Neural crest cell (in vitro differentiated cells): Measurements from ENCODE around the gene POMP. TPM values are rescaled to one million over a fixed set of nuclear protein-coding genes. Genes with fewer than 3 reads are reported as not detected.

Experiments used
- DNase-seq: peaks from one replicate; pipeline ENCODE4 v3.0.0; 2021; ENCODE audit warnings: low read depth, mixed read lengths, low spot score
- H3K27ac Mint-ChIP-seq: one replicate; pipeline ENCODE4 v1.8.0; 2021; ENCODE audit warnings: mild to moderate bottlenecking, mixed read lengths; ENCODE audit not compliant: unreplicated experiment
- H3K27me3 Mint-ChIP-seq: 2 replicates; pipeline ENCODE4 v1.8.0; 2021; ENCODE audit warnings: low read depth, mild to moderate bottlenecking, mixed read lengths
- H3K36me3 Mint-ChIP-seq: 2 replicates; pipeline ENCODE4 v1.8.0; 2021; ENCODE audit warnings: low read depth, mild to moderate bottlenecking, mixed read lengths
- H3K4me1 Mint-ChIP-seq: 2 replicates; pipeline ENCODE4 v1.8.0; 2021; ENCODE audit warnings: mixed read lengths
- H3K4me3 Mint-ChIP-seq: one replicate; pipeline ENCODE4 v1.8.0; 2021; ENCODE audit warnings: mild to moderate bottlenecking, mixed read lengths
- H3K9me3 Mint-ChIP-seq: 2 replicates; pipeline ENCODE4 v1.8.0; 2021; ENCODE audit warnings: mixed read lengths
- CTCF ChIP-seq: fragments of 200-600 bp; sonication (generic); conservative IDR thresholded peaks from 2 replicates; pipeline ENCODE4 v1.5.0; 2021; ENCODE audit warnings: antibody characterized with exemption, mild to moderate bottlenecking
- total RNA-seq: library from RNA; stranded (reverse); gene quantifications from 2 replicates; pipeline ENCODE4 v1.2.1, GENCODE V29; 2021

Gene POMP
- total RNA-seq, 1 donor from 2014 or later, result 75.2 TPM

DNA sequence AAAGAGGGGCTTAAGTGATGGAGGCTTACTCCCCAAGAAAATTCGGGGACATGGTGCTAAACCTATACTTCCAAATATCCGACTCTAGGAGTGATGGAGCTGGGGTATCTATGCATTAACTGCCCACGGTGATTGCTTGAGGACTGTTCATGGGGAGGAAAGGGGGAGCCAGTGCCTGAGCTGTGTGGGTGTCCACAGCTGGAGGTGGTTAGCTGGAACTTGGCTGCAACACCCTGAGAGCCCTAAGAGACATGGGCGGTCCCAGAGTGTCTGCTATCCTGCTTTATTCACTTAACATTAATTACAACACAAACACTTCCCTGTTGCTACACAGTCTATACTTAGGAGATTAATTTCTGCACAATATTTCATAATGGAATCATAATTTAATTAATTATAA lies 28.1 kb upstream of the POMP start:
- no peak overlapping the region for H3K4me3 Mint-ChIP-seq
- DNase-seq, result no peak
- H3K9me3 Mint-ChIP-seq, result no peaks in the 10 kb centered on the region
- no peaks in the 10 kb centered on the region for H3K4me1 Mint-ChIP-seq
- H3K36me3 Mint-ChIP-seq, result no peaks in the 10 kb centered on the region
- no peak overlapping the region for H3K27ac Mint-ChIP-seq
- peaks cover 10% of the 10 kb centered on the region for H3K27me3 Mint-ChIP-seq
- TF ChIP-seq CTCF, result no peak

GRCh38 chr13:28631801-28632200 lies 27.1 kb upstream of the POMP start:
- no peak overlapping the region for H3K27ac Mint-ChIP-seq
- H3K4me3 Mint-ChIP-seq, result no peak overlapping the region
- TF ChIP-seq CTCF, result no peak
- DNase-seq, result no peak
- peaks cover 3% of the 10 kb centered on the region for H3K4me1 Mint-ChIP-seq
- H3K9me3 Mint-ChIP-seq, result no peaks in the 10 kb centered on the region
- peaks cover 13% of the 10 kb centered on the region for H3K27me3 Mint-ChIP-seq
- no peaks in the 10 kb centered on the region for H3K36me3 Mint-ChIP-seq

DNA sequence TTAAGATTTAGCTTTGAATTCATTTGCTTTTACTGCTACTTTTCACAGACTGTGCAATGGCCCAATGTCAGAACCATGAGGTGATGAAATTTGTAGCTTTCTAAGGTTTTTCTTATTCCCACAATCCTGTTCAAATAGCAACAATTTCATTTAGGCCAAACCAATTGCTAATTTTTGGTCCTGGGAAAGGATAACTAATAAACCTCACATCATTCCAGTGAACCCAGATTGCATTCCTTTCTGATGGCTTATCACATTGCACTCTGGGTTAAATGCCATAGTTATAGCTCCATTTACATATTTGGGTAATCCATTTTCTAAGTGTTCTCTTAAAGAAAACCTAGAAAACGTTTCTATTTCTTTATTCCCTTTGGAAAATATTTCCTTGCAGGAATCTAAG lies 22.9 kb upstream of the POMP start:
- Mint-ChIP-seq H3K4me1 (peaks cover 3% of the 10 kb centered on the region), H3K4me3 (no peak overlapping the region), H3K36me3 (no peaks in the 10 kb centered on the region), H3K27ac (no peak overlapping the region), H3K27me3 (peaks cover 7% of the 10 kb centered on the region), H3K9me3 (no peaks in the 10 kb centered on the region)
- no peak for DNase-seq
- TF ChIP-seq CTCF, result no peak

- Mint-ChIP-seq H3K4me1 (peaks cover 3% of the 10 kb centered on the region), H3K9me3 (no peaks in the 10 kb centered on the region), H3K4me3 (no peak overlapping the region), H3K27ac (no peak overlapping the region), H3K36me3 (no peaks in the 10 kb centered on the region), H3K27me3 (peaks cover 7% of the 10 kb centered on the region)
- TF ChIP-seq CTCF, result peak; percentile 79
- DNase-seq, result peak; percentile 39
Measured at GRCh38 chr13:28636677-28637317, 22.1 kb upstream of the POMP start.

GRCh38 chr13:28637714-28638355 lies 21.1 kb upstream of the POMP start:
- Mint-ChIP-seq H3K36me3 (no peaks in the 10 kb centered on the region), H3K9me3 (no peaks in the 10 kb centered on the region), H3K4me3 (no peak overlapping the region), H3K27ac (no peak overlapping the region), H3K27me3 (peaks cover 7% of the 10 kb centered on the region), H3K4me1 (peaks cover 3% of the 10 kb centered on the region)
- DNase-seq, result no peak
- TF ChIP-seq CTCF, result no peak
